Measurements from ENCODE around the gene ZNF133. TPM values are rescaled to one million over a fixed set of nuclear protein-coding genes. Genes with fewer than 3 reads are reported as not detected.

ZNF133 gene
- total and polyA plus RNA-seq, 2 experiments from 2014 or later: 10.9 to 22.4 TPM

DNA sequence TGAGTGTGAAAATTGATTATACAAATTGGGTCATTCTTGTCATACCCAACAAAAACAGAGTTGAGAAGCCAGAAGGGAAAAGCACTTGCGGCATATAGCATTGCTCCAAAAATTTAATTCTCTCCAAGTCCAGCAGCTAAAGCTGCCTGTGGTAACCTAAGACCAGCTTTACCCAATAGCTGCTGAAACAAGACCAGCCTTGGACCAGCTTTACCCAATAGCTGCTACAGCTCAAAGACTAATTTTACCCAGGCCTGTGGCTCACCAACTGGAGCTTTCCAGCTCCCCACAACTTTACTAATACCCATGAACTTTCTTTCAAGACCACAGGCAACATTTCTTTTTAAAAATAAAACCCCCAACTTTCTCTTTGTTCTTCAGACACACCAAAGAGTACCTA, 32.8 kb upstream of the ZNF133 start:
- Histone ChIP-seq H3K9me3 (ENCODE audit: low read depth) (no peaks in the 10 kb centered on the region), H3K9me2 (replicated peaks; ENCODE audit: insufficient read depth) (no peaks in the 10 kb centered on the region)
- TF ChIP-seq, protein P1, sequence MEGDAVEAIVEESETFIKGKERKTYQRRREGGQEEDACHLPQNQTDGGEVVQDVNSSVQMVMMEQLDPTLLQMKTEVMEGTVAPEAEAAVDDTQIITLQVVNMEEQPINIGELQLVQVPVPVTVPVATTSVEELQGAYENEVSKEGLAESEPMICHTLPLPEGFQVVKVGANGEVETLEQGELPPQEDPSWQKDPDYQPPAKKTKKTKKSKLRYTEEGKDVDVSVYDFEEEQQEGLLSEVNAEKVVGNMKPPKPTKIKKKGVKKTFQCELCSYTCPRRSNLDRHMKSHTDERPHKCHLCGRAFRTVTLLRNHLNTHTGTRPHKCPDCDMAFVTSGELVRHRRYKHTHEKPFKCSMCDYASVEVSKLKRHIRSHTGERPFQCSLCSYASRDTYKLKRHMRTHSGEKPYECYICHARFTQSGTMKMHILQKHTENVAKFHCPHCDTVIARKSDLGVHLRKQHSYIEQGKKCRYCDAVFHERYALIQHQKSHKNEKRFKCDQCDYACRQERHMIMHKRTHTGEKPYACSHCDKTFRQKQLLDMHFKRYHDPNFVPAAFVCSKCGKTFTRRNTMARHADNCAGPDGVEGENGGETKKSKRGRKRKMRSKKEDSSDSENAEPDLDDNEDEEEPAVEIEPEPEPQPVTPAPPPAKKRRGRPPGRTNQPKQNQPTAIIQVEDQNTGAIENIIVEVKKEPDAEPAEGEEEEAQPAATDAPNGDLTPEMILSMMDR (IDR thresholded peaks at IDR 0.05; ENCODE audit: poor library complexity): no peak
- TF ChIP-seq EZH2phosphoT487 (IDR thresholded peaks at IDR 0.05; ENCODE audit: low read depth, severe bottlenecking, unreplicated experiment): no peak
- no peak for TF ChIP-seq EZH2 (IDR thresholded peaks at IDR 0.05; ENCODE audit: borderline replicate concordance)

DNA sequence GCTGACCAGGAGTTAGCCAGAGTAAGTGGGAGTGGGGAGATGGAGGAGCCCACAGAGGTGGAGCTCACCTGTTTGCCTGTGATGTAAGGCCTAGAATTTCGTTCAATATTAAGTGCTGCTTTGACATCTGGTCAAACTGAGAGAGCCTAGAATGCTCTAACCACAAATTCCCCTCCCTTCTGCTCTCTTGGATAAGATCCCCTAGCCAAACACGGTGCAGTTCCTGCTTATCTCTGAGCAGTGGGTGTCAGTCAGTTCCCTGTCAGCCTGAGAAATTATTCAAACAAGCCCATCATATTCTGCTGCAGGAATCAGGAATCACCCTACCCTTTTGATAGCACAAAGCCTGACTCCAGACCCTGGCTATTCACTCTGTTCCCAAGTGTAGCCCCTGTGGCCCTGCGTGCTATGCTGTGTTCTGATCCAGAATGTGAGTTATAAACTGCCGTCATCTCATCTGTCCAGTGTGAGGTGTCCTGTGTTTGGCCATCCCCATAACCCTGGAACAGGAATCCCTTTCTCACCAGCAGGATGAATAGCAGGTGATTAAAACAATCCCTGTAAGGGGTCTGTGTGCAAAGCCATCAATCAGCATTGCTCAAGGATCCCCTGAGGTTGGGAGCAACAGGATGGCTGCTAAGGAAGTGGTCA, 31.8 kb upstream of the ZNF133 start:
- H3K36me3 ChIP-seq (replicated peaks; ENCODE audit: insufficient read depth, low read depth): no peaks in the 10 kb centered on the region
- no peaks in the 10 kb centered on the region for H3K9me3 ChIP-seq (ENCODE audit: low read depth)
- no peaks in the 10 kb centered on the region for H3K9me2 ChIP-seq (replicated peaks; ENCODE audit: insufficient read depth)
- H3K4me2 ChIP-seq: no peak overlapping the region
- no peak overlapping the region for H3K4me3 ChIP-seq
- no peaks in the 10 kb centered on the region for H3K27me3 ChIP-seq
- H3K4me1 ChIP-seq (ENCODE audit: insufficient read depth): no peaks in the 10 kb centered on the region
- TF ChIP-seq EZH2 (IDR thresholded peaks at IDR 0.05; ENCODE audit: borderline replicate concordance): no peak
- TF ChIP-seq, protein P1 (IDR thresholded peaks at IDR 0.05; ENCODE audit: poor library complexity): no peak
- no peak for TF ChIP-seq EZH2phosphoT487 (IDR thresholded peaks at IDR 0.05; ENCODE audit: low read depth, severe bottlenecking, unreplicated experiment)
- H3K27ac ChIP-seq: no peak overlapping the region
- 65% methylated on average over 4 of the region's 4 CpGs for WGBS (ENCODE audit: low lambda C conversion rate, missing lambda C conversion rate)
- H4K20me1 ChIP-seq (ENCODE audit: insufficient read depth, poor library complexity, severe bottlenecking): no peaks in the 10 kb centered on the region
- no peaks in the 10 kb centered on the region for H3K79me2 ChIP-seq
- no peak for DNase-seq (ENCODE audit: low spot score)
- H2AFZ ChIP-seq: no peak overlapping the region

More for the DNA sequence above, 32.8 kb upstream of the ZNF133 start:
- no peak overlapping the region for H3K4me3 ChIP-seq
- WGBS (ENCODE audit: low lambda C conversion rate, missing lambda C conversion rate): 95% methylated on average over 1 of the region's 1 CpG
- no peaks in the 10 kb centered on the region for H3K79me2 ChIP-seq
- no peak for DNase-seq (ENCODE audit: low spot score)
- no peak overlapping the region for H2AFZ ChIP-seq
- no peaks in the 10 kb centered on the region for H4K20me1 ChIP-seq (ENCODE audit: insufficient read depth, poor library complexity, severe bottlenecking)
- no peak overlapping the region for H3K4me2 ChIP-seq
- no peak overlapping the region for H3K27ac ChIP-seq
- no peaks in the 10 kb centered on the region for H3K27me3 ChIP-seq
- H3K36me3 ChIP-seq (replicated peaks; ENCODE audit: insufficient read depth, low read depth): no peaks in the 10 kb centered on the region
- no peaks in the 10 kb centered on the region for H3K4me1 ChIP-seq (ENCODE audit: insufficient read depth)

DNA sequence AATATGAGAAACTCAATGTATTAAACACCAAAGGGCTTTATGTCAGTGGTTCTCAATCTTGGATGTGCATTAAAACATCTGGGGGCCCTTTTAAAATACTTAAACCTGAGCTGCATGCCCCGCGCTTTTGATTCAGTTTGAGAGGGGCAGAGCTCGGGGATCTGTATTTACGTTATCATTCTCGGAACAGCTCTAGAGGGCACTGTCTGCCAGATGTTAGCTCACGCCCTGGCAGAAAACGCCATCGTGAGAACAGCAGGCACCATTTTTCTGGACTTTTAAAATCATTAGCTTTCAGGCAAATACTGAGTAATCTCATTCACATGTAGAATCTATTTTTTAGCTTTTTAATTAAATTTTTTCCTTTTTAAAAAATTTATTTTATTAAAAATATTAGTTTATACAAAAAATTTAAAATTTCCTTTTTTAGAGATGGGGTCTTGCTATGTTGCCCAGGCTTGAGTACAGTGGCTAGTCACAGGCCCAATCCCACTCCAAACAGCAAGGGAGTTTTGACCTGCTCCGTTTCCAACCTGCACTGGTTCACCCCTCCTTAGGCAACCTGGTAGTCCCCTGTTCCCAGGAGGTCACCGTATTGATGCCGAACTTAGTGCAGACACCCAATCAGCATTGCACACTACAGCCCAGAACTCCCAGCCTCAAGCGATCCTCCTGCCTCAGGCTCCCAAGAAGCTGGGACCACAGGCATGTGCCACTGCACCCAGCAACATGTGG, 30.0 kb upstream of the ZNF133 start:
- H3K79me2 ChIP-seq: no peaks in the 10 kb centered on the region
- H3K36me3 ChIP-seq (replicated peaks; ENCODE audit: insufficient read depth, low read depth): no peaks in the 10 kb centered on the region
- 87% methylated on average over 12 of the region's 12 CpGs for WGBS (ENCODE audit: low lambda C conversion rate, missing lambda C conversion rate)
- no peak overlapping the region for H2AFZ ChIP-seq
- no peaks in the 10 kb centered on the region for H3K4me1 ChIP-seq (ENCODE audit: insufficient read depth)
- H3K9me2 ChIP-seq (replicated peaks; ENCODE audit: insufficient read depth): no peaks in the 10 kb centered on the region
- no peak overlapping the region for H3K4me2 ChIP-seq
- no peak overlapping the region for H3K27ac ChIP-seq
- no peaks in the 10 kb centered on the region for H3K9me3 ChIP-seq (ENCODE audit: low read depth)
- no peak for TF ChIP-seq EZH2 (IDR thresholded peaks at IDR 0.05; ENCODE audit: borderline replicate concordance)
- no peak for TF ChIP-seq EZH2phosphoT487 (IDR thresholded peaks at IDR 0.05; ENCODE audit: low read depth, severe bottlenecking, unreplicated experiment)
- TF ChIP-seq, protein P1 (IDR thresholded peaks at IDR 0.05; ENCODE audit: poor library complexity): no peak
- DNase-seq (ENCODE audit: low spot score): no peak
- H3K27me3 ChIP-seq: no peaks in the 10 kb centered on the region
- no peaks in the 10 kb centered on the region for H4K20me1 ChIP-seq (ENCODE audit: insufficient read depth, poor library complexity, severe bottlenecking)
- no peak overlapping the region for H3K4me3 ChIP-seq

All from hepatocyte (in vitro differentiated cells).